Panc1 (cell line): ENCODE results near the gene MAP4. TPM values are rescaled to one million over a fixed set of nuclear protein-coding genes. Genes with fewer than 3 reads are reported as not detected.

Experiments
- ATAC-seq: fragments of 200-7000 bp; cut with Tn5 transposase; 2 replicates; pipeline ENCODE4 v1.9.1; 2020; ENCODE audit warnings: mild to moderate bottlenecking, moderate library complexity
- BruUV-seq: library from RNA; stranded (reverse); fragments of 400-500 nt; replicated peaks from 2 replicates; lab custom pipeline; 2021; lab: Mats Ljungman, UMichigan
- CTCF ChIA-PET: fragments of 300-600 bp; sonication (Branson Sonifier 250); formaldehyde crosslinking; loops from one replicate; lab custom pipeline; 2022; ENCODE audit warnings: antibody characterized with exemption; lab: Charles Lee
- POLR2A ChIA-PET: fragments of 300-600 bp; sonication (Branson Sonifier 250); formaldehyde crosslinking; loops from one replicate; lab custom pipeline; 2022; ENCODE audit warnings: antibody characterized with exemption; lab: Charles Lee
- DNase-seq: peaks from one replicate; pipeline ENCODE4 v3.0.0-alpha.2; 2010; ENCODE audit warnings: low read depth, low spot score
- H3K27ac ChIP-seq: 2 replicates; pipeline ENCODE4 v1.5.1; 2011; ENCODE audit warnings: mild to moderate bottlenecking, low read length, inconsistent platforms
- H3K27me3 ChIP-seq: fragments of 200-500 bp; sonication (Bioruptor generic); 2 replicates; pipeline ENCODE4 v1.6.0; 2014; ENCODE audit warnings: low read length, inconsistent platforms; ENCODE audit not compliant: control insufficient read depth, insufficient read depth
- H3K36me3 ChIP-seq: fragments of 200-500 bp; sonication (Bioruptor generic); 2 replicates; pipeline ENCODE4 v1.5.1; 2014; ENCODE audit warnings: inconsistent platforms, mild to moderate bottlenecking, low read length, moderate library complexity; ENCODE audit not compliant: control insufficient read depth, insufficient read depth
- H3K4me1 ChIP-seq: 2 replicates; pipeline ENCODE4 v1.5.1; 2011; ENCODE audit warnings: inconsistent platforms, mild to moderate bottlenecking, low read length, moderate library complexity; ENCODE audit not compliant: control insufficient read depth, insufficient read depth
- H3K4me3 ChIP-seq, 2 experiments: 2 replicates each; pipeline ENCODE4 v1.5.1; 2011 to 2012; ENCODE audit warnings: low read depth in 2 of 2, low read length in 2 of 2, mild to moderate bottlenecking in 2 of 2, inconsistent platforms in 1 of 2, moderate library complexity in 1 of 2
- H3K9me3 ChIP-seq: fragments of 200-500 bp; sonication (Bioruptor generic); 2 replicates; pipeline ENCODE4 v1.5.1; 2014; ENCODE audit warnings: low read depth, mild to moderate bottlenecking, inconsistent platforms, low read length, moderate library complexity; ENCODE audit not compliant: control insufficient read depth, insufficient read depth
- CTCF ChIP-seq: fragments of 450-650 bp; IDR thresholded peaks from 2 replicates; pipeline ENCODE4 v1.5.1; 2017; ENCODE audit warnings: mild to moderate bottlenecking
- POLR2AphosphoS5 ChIP-seq: IDR thresholded peaks from 2 replicates; pipeline ENCODE4 v1.6.1; 2012; ENCODE audit warnings: mild to moderate bottlenecking, low read depth, low read length, moderate library complexity
- REST ChIP-seq, 2 experiments: IDR thresholded peaks; 2 replicates each; pipeline ENCODE4 v1.6.1; 2011 to 2012; ENCODE audit warnings: low read depth in 2 of 2, control low read depth in 1 of 2, low read length in 1 of 2, mild to moderate bottlenecking in 1 of 2, moderate library complexity in 1 of 2; ENCODE audit not compliant: insufficient read depth in 1 of 2
- SIN3A ChIP-seq: IDR thresholded peaks from 2 replicates; pipeline ENCODE4 v1.6.1; 2012; ENCODE audit warnings: low read depth, mild to moderate bottlenecking, low read length, moderate library complexity, borderline replicate concordance; ENCODE audit not compliant: insufficient read depth
- TCF7L2 ChIP-seq: IDR thresholded peaks from 2 replicates; pipeline ENCODE4 v1.6.1; 2011; ENCODE audit warnings: mild to moderate bottlenecking, low read depth, low read length, inconsistent platforms
- in situ Hi-C: cut with HindIII; loops from 2 replicates; pipeline ENCODE4 v1.10.0; 2016; ENCODE audit warnings: low sequenced_read_pairs, low pct_unique_long_range_greater_than_20kb
- intact Hi-C: fragments of 100-400 bp; cut with micrococcal nuclease; formaldehyde crosslinking; loops from one replicate; pipeline ENCODE4 v1.10.0; 2022; ENCODE audit not compliant: unreplicated experiment
- total RNA-seq: library from RNA; stranded (reverse); gene quantifications from one replicate; pipeline ENCODE4 v1.2.1, GENCODE V29; 2021; ENCODE audit not compliant: unreplicated experiment

Gene MAP4
- total RNA-seq, 1 experiment from 2014 or later, result 150 TPM

GRCh38 chr3:47989981-47990440 is 26.2 kb downstream of the MAP4 start:
- in situ Hi-C loops, result no loop called here
- BruUV-seq, result no TSS peak
- CTCF ChIA-PET, result interaction anchor here (0.5 to 1.0 kb wide), 6 partner anchors 17 to 161 kb away, joined by 3 read pairs; no protein-coding TSS in a partner anchor

GRCh38 chr3:47985381-47985780 is 30.8 kb downstream of the MAP4 start:
- no TSS peak for BruUV-seq
- intact Hi-C loops (no loop called here), in situ Hi-C loops (no loop called here)
- POLR2A ChIA-PET, result no interaction called here
- Histone ChIP-seq H3K9me3 (no peaks in the 10 kb centered on the region), H3K27ac (no peak overlapping the region), H3K4me1 (no peaks in the 10 kb centered on the region), H3K36me3 (no peaks in the 10 kb centered on the region; the same call in 1 of the 2 replicates), H3K4me3 (no peak overlapping the region), H3K27me3 (no peaks in the 10 kb centered on the region)
- CTCF ChIA-PET, result no interaction called here
- DNase-seq (no peak), ATAC-seq (no peak)
- TF ChIP-seq TCF7L2 (no peak), POLR2AphosphoS5 (no peak), REST (IDR thresholded peaks at IDR 0.05; ENCODE audit: insufficient read depth in 1 of 2, low read depth in 2 of 2, low read length in 1 of 2) (no peak), SIN3A (no peak), CTCF (no peak)

More at GRCh38 chr3:47989981-47990440, 26.2 kb downstream of the MAP4 start:
- TF ChIP-seq SIN3A, result no peak
- TF ChIP-seq REST (IDR thresholded peaks at IDR 0.05; ENCODE audit: insufficient read depth in 1 of 2, low read depth in 2 of 2, low read length in 1 of 2), result no peak
- no peak for TF ChIP-seq TCF7L2
- no peak for TF ChIP-seq POLR2AphosphoS5
- TF ChIP-seq CTCF, result peak; percentile 88
- H3K9me3 ChIP-seq, result no peaks in the 10 kb centered on the region
- no peak overlapping the region for H3K4me3 ChIP-seq
- no peaks in the 10 kb centered on the region for H3K27me3 ChIP-seq
- intact Hi-C loops, result no loop called here
- ATAC-seq (peak; percentile 96), DNase-seq (peak; percentile 61)
- POLR2A ChIA-PET, result interaction anchor here (0.5 kb wide), 2 partner anchors 24 to 159 kb away, joined by 4 read pairs; no protein-coding TSS in a partner anchor
- no peak overlapping the region for H3K27ac ChIP-seq
- peaks cover 6% of the 10 kb centered on the region; the same call in 1 of the 2 replicates for H3K36me3 ChIP-seq
- no peaks in the 10 kb centered on the region for H3K4me1 ChIP-seq
